HFFc6 (cell line): ENCODE measurements around the gene GSG1L. TPM values are rescaled to one million over a fixed set of nuclear protein-coding genes. Genes with fewer than 3 reads are reported as not detected.

Experiments
- DNase-seq: peaks from one replicate; pipeline ENCODE4 v3.0.0-alpha.2; 2018
- H3K27ac Mint-ChIP-seq: 2 replicates; pipeline ENCODE4 v1.8.0; 2020; ENCODE audit warnings: mild to moderate bottlenecking, mixed read lengths
- H3K27me3 Mint-ChIP-seq: 2 replicates; pipeline ENCODE4 v1.8.0; 2021; ENCODE audit warnings: mild to moderate bottlenecking, moderate library complexity, mixed read lengths; ENCODE audit not compliant: insufficient read depth
- H3K36me3 Mint-ChIP-seq: 2 replicates; pipeline ENCODE4 v1.8.0; 2021; ENCODE audit warnings: low read depth, mixed read lengths
- H3K4me1 Mint-ChIP-seq: 2 replicates; pipeline ENCODE4 v1.8.0; 2020; ENCODE audit warnings: low read depth, mixed read lengths
- H3K4me3 Mint-ChIP-seq: 2 replicates; pipeline ENCODE4 v1.8.0; 2020; ENCODE audit warnings: mild to moderate bottlenecking, moderate library complexity, mixed read lengths
- H3K9me3 Mint-ChIP-seq: 2 replicates; pipeline ENCODE4 v1.8.0; 2020; ENCODE audit warnings: mild to moderate bottlenecking, mixed read lengths
- CTCF ChIP-seq: fragments of 200-600 bp; sonication (generic); IDR thresholded peaks from 2 replicates; pipeline ENCODE4 v1.5.0; 2021; ENCODE audit warnings: antibody characterized with exemption, mild to moderate bottlenecking
- total RNA-seq, 6 experiments: library from RNA; stranded (reverse); fragmentation: NEBNext Ultra II Directional; extraction: Animal tissue kit (Norgen Biotek cat#: 25700); gene quantifications; 2 replicates in 1 of 6; 3 replicates in 5 of 6; pipeline ENCODE4 v1.2.3, GENCODE V29; 2021

The GSG1L gene
- total RNA-seq, 6 experiments from 2014 or later = not detected

GRCh38 chr16:27752241-27752640 is 311.3 kb downstream of the GSG1L start:
- no peak overlapping the region for H3K27ac Mint-ChIP-seq

GRCh38 chr16:27751676-27752075 is 311.8 kb downstream of the GSG1L start:
- DNase-seq = no peak
- TF ChIP-seq CTCF = no peak
- Mint-ChIP-seq H3K4me3 (no peak overlapping the region), H3K4me1 (peaks cover 19% of the 10 kb centered on the region), H3K9me3 (no peaks in the 10 kb centered on the region), H3K36me3 (peaks cover 10% of the 10 kb centered on the region), H3K27me3 (peaks cover 3% of the 10 kb centered on the region), H3K27ac (no peak overlapping the region)

More at GRCh38 chr16:27752241-27752640, 311.3 kb downstream of the GSG1L start:
- peaks cover 24% of the 10 kb centered on the region for H3K4me1 Mint-ChIP-seq
- DNase-seq = no peak
- H3K36me3 Mint-ChIP-seq = peaks cover 10% of the 10 kb centered on the region
- H3K4me3 Mint-ChIP-seq = no peak overlapping the region
- no peaks in the 10 kb centered on the region for H3K9me3 Mint-ChIP-seq
- peaks cover 3% of the 10 kb centered on the region for H3K27me3 Mint-ChIP-seq
- TF ChIP-seq CTCF = no peak

GRCh38 chr16:27751233-27751632 is 312.3 kb downstream of the GSG1L start:
- no peak overlapping the region for H3K27ac Mint-ChIP-seq
- no peak for DNase-seq
- H3K27me3 Mint-ChIP-seq = peaks cover 3% of the 10 kb centered on the region

GRCh38 chr16:27749946-27750345 is 313.6 kb downstream of the GSG1L start:
- Mint-ChIP-seq H3K9me3 (peaks cover 6% of the 10 kb centered on the region), H3K36me3 (peaks cover 14% of the 10 kb centered on the region), H3K4me1 (peaks cover 24% of the 10 kb centered on the region), H3K4me3 (no peak overlapping the region), H3K27ac (peak overlapping the region; percentile 70), H3K27me3 (peaks cover 3% of the 10 kb centered on the region)
- no peak for TF ChIP-seq CTCF
- no peak for DNase-seq

More at GRCh38 chr16:27751233-27751632, 312.3 kb downstream of the GSG1L start:
- H3K4me1 Mint-ChIP-seq = peaks cover 17% of the 10 kb centered on the region
- H3K36me3 Mint-ChIP-seq = peaks cover 10% of the 10 kb centered on the region
- H3K4me3 Mint-ChIP-seq = no peak overlapping the region
- no peak for TF ChIP-seq CTCF
- H3K9me3 Mint-ChIP-seq = no peaks in the 10 kb centered on the region

- no peak for TF ChIP-seq CTCF
- DNase-seq = no peak
Measured at GRCh38 chr16:27749547-27749875, 314.0 kb downstream of the GSG1L start.

More at GRCh38 chr16:27749547-27749875, 314.0 kb downstream of the GSG1L start:
- Mint-ChIP-seq H3K9me3 (peaks cover 6% of the 10 kb centered on the region), H3K36me3 (peaks cover 12% of the 10 kb centered on the region), H3K4me3 (no peak overlapping the region), H3K27ac (peak overlapping the region; percentile 56), H3K27me3 (peaks cover 3% of the 10 kb centered on the region), H3K4me1 (peaks cover 24% of the 10 kb centered on the region)
